Renal cortex interstitium (tissue), 11 donors: ENCODE results near the gene FER. TPM values are rescaled to one million over a fixed set of nuclear protein-coding genes. Genes with fewer than 3 reads are reported as not detected.

Source experiments
- DNase-seq, 11 donors: peaks; one replicate each; pipeline ENCODE4 v3.0.0-alpha.2; 2013; ENCODE audit warnings: low read depth in 9 of 11, low spot score in 4 of 11; ENCODE audit errors: extremely low read depth in 1 of 11
- polyA plus RNA-seq, 3 donors: library from polyadenylated mRNA; unstranded; fragments of 120-200 nt; gene quantifications; one replicate each; pipeline ENCODE4 v1.2.1, GENCODE V29; 2013; ENCODE audit not compliant: insufficient read length in 3 of 3

The FER gene
- polyA plus RNA-seq, 3 donors: 17.0 to 19.0 (median 18.0) TPM

- DNase-seq: no peak
These were observed 494.8 kb downstream of the FER start for GRCh38 chr5:109242518-109242917.

- DNase-seq: no peak
These were observed 498.7 kb downstream of the FER start for GRCh38 chr5:109246395-109246794.
